Activated T-cell treated with anti-CD3 and anti-CD28 coated beads, Interleukin-2, amount 50 U/mL, for 4 hours (primary cell): ENCODE measurements around the gene ZPBP2. TPM values are rescaled to one million over a fixed set of nuclear protein-coding genes. Genes with fewer than 3 reads are reported as not detected.
A peak's percentile ranks its signal among the peaks of the same experiment; 100 is the strongest.
"Not testable (repeated sequence)": the region's sequence is repeated elsewhere in the genome, so short reads cannot be mapped to it uniquely, and the experiment has no call there.

Source experiments
- ATAC-seq, 2 donors: fragments of 200-7000 bp; cut with Tn5 transposase; one replicate each; pipeline ENCODE4 v1.10.0; 2021
- DNase-seq: peaks from one replicate; pipeline ENCODE4 v3.0.0-alpha.2; 2020
- H3K27me3 Mint-ChIP-seq: one replicate; pipeline ENCODE4 v1.8.0; 2021; ENCODE audit warnings: low read depth, mixed read lengths
- H3K36me3 Mint-ChIP-seq: one replicate; pipeline ENCODE4 v1.8.0; 2022; ENCODE audit warnings: mixed read lengths; ENCODE audit not compliant: insufficient read depth
- H3K4me1 Mint-ChIP-seq: one replicate; pipeline ENCODE4 v1.8.0; 2021; ENCODE audit warnings: low read depth, mixed read lengths
- H3K4me3 Mint-ChIP-seq: one replicate; pipeline ENCODE4 v1.8.0; 2021; ENCODE audit warnings: mild to moderate bottlenecking, moderate library complexity, mixed read lengths
- H3K9me3 Mint-ChIP-seq: one replicate; pipeline ENCODE4 v1.8.0; 2021; ENCODE audit warnings: mixed read lengths
- total RNA-seq, 3 donors: library from RNA; stranded (reverse); gene quantifications; one replicate each; pipeline ENCODE4 v1.2.1, GENCODE V29; 2021

Gene ZPBP2
- total RNA-seq, 3 donors from 2014 or later = 0.16 to 0.28 TPM; not detected in 1

DNA sequence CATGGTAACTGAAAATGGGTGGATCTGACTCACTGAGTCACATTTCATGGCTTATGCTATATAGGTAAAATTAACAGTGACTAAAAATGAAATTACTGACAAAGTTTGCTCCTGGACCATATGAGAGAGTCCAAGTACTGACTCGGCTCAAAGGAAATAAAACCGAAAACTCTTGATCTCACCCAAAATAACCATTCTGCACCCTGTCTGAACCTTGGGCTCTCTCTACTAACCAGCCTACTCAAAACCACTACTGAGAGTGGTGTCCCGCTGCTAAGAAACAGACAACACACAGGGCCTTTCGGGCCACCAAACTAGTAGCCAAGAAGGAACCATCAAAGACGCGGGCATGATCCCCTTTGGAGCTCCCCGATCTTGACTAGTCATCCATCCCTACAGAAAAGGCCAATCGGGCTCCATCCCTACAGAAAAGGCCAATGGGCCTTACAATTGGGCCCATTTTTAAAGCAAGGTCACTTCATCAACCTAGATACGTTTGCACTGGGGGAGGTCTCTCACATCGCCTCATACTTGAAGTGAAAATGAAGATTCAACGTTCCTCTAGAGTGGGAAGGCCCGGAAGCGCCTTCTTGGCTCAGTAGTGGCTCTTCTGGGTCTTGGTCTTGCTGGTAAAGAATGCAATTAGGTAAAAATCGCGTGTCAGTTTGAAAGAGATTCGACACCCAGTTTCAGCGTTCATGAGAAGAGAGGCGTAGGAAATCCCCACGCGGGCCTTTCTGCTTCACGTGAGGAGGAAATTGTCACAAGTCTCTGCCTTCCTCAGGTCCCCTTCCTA, 720 bp upstream of the ZPBP2 start:
- H3K27me3 Mint-ChIP-seq = no peaks in the 10 kb centered on the region
- no peaks in the 10 kb centered on the region for H3K36me3 Mint-ChIP-seq
- H3K9me3 Mint-ChIP-seq = no peaks in the 10 kb centered on the region
- peak overlapping the region; percentile 48 for H3K4me3 Mint-ChIP-seq
- peak; percentile 57 for DNase-seq
- H3K4me1 Mint-ChIP-seq = peaks cover 45% of the 10 kb centered on the region
- ATAC-seq = peak; percentile 72 to 74

DNA sequence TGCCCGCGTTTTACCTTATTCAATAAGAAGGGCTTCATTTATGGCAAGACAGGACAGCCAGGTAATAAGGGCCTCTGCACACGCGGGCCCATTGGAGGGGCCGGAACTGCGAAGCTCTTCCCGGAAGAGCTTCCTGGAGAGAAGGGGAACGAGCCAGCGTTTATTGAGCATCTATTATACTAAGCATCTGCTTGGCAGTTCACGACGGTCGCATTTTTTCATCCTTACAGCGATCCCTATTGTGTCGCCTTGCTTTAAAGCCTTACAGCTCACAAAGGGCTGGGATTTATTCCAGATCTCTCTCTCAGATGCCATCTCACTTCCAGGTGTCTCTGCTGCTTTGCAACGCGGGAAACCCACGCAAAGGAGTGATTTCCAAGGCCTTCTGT, 546 bp downstream of the ZPBP2 start:
- H3K4me1 Mint-ChIP-seq = peaks cover 49% of the 10 kb centered on the region
- H3K36me3 Mint-ChIP-seq = no peaks in the 10 kb centered on the region
- H3K9me3 Mint-ChIP-seq = no peaks in the 10 kb centered on the region
- ATAC-seq (no peak), DNase-seq (no peak)
- peak overlapping the region; percentile 47 for H3K4me3 Mint-ChIP-seq
- no peaks in the 10 kb centered on the region for H3K27me3 Mint-ChIP-seq

DNA sequence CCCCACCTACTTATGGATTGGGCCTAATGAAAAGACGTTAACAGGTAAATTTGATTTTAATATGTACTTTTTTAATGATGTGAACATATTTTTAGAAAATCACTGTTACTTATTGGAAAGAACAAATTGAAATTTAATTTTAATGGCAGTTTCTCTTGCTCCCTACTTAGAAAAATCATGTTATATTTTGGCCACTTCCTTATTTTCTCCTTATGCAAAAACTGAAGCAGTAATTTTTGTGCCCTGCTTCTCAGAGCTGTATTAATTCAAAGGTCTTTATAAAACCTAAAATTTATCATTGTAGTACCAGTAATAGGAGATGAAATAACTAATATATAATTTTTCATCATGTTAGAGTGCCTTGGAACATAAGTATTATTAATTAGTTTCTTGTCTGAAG, 2.8 kb downstream of the ZPBP2 start:
- DNase-seq = no peak
- Mint-ChIP-seq H3K9me3 (no peaks in the 10 kb centered on the region), H3K4me3 (no peak overlapping the region), H3K4me1 (peaks cover 33% of the 10 kb centered on the region), H3K27me3 (no peaks in the 10 kb centered on the region), H3K36me3 (no peaks in the 10 kb centered on the region)
- ATAC-seq = no peak

DNA sequence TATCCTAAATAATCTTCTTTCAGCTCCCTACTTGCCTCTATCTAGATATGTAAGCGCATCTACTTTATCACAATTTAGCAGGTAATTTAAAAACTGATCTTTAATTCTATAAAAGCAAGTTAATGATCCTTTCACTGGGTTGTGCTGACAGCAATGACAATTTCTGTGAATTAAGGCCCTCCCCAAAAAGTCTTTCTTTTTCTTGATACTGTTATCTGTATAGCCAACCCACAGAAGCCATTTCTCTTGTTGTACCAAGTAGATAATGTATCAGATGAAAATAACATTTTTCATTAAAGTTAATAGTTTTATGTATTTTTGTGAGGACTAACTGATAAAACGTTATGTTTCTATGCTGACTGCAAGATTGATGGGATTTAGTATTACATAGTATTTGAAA, 3.8 kb downstream of the ZPBP2 start:
- Mint-ChIP-seq H3K4me1 (peaks cover 24% of the 10 kb centered on the region), H3K4me3 (no peak overlapping the region), H3K36me3 (no peaks in the 10 kb centered on the region), H3K9me3 (no peaks in the 10 kb centered on the region), H3K27me3 (no peaks in the 10 kb centered on the region)
- DNase-seq = no peak
- ATAC-seq = no peak

- H3K27me3 Mint-ChIP-seq = no peaks in the 10 kb centered on the region
- H3K4me1 Mint-ChIP-seq = peaks cover 14% of the 10 kb centered on the region
- ATAC-seq (no peak), DNase-seq (no peak)
- no peaks in the 10 kb centered on the region for H3K36me3 Mint-ChIP-seq
- H3K9me3 Mint-ChIP-seq = no peaks in the 10 kb centered on the region
- H3K4me3 Mint-ChIP-seq = no peak overlapping the region
These were observed 4.7 kb downstream of the ZPBP2 start for GRCh38 chr17:39872751-39873150.

DNA sequence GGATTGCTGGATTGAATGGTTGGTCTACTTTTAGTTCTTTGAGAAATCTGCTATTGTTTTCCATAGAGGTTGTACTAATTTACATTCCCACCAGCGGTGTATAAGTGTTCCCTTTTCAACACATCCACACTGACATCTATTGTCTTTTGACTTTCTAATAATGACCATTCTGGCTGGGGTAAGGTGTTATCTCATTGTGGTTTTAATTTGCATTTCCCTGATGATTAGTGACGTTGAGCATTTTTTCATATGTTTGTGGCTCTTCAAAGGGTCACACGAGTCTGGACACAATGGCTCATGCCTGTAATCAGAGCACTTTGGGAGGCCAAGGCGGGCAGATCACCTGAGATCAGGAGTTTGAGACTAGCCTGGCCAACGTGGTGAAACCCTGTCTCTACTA, 18.1 kb downstream of the ZPBP2 start:
- not testable (repeated sequence) for H3K4me1 Mint-ChIP-seq, DNase-seq, H3K9me3 Mint-ChIP-seq, H3K36me3 Mint-ChIP-seq, H3K27me3 Mint-ChIP-seq, H3K4me3 Mint-ChIP-seq, ATAC-seq

GRCh38 chr17:39887078-39887477, 19.1 kb downstream of the ZPBP2 start:
- DNase-seq (no peak), ATAC-seq (no peak)
- Mint-ChIP-seq H3K9me3 (no peaks in the 10 kb centered on the region), H3K27me3 (peaks cover 12% of the 10 kb centered on the region), H3K4me3 (no peak overlapping the region), H3K36me3 (no peaks in the 10 kb centered on the region), H3K4me1 (no peaks in the 10 kb centered on the region)

- no peak for DNase-seq
- H3K4me3 Mint-ChIP-seq = no peak overlapping the region
- H3K4me1 Mint-ChIP-seq = no peaks in the 10 kb centered on the region
- no peaks in the 10 kb centered on the region for H3K9me3 Mint-ChIP-seq
- H3K27me3 Mint-ChIP-seq = peaks cover 12% of the 10 kb centered on the region
- H3K36me3 Mint-ChIP-seq = no peaks in the 10 kb centered on the region
- ATAC-seq = no peak
These were observed 21.2 kb downstream of the ZPBP2 start for GRCh38 chr17:39889200-39889599.

GRCh38 chr17:39894681-39895376, 26.8 kb downstream of the ZPBP2 start:
- DNase-seq = no peak
- no peaks in the 10 kb centered on the region for H3K9me3 Mint-ChIP-seq
- H3K27me3 Mint-ChIP-seq = peaks cover 2% of the 10 kb centered on the region
- ATAC-seq = peak in 1 of 2 donors; percentile 41
- H3K4me1 Mint-ChIP-seq = peaks cover 7% of the 10 kb centered on the region
- no peak overlapping the region for H3K4me3 Mint-ChIP-seq
- H3K36me3 Mint-ChIP-seq = no peaks in the 10 kb centered on the region

GRCh38 chr17:39898088-39898487, 30.1 kb downstream of the ZPBP2 start:
- Mint-ChIP-seq H3K9me3 (no peaks in the 10 kb centered on the region), H3K36me3 (no peaks in the 10 kb centered on the region), H3K27me3 (no peaks in the 10 kb centered on the region), H3K4me1 (peaks cover 10% of the 10 kb centered on the region), H3K4me3 (no peak overlapping the region)
- DNase-seq = no peak
- no peak for ATAC-seq

DNA sequence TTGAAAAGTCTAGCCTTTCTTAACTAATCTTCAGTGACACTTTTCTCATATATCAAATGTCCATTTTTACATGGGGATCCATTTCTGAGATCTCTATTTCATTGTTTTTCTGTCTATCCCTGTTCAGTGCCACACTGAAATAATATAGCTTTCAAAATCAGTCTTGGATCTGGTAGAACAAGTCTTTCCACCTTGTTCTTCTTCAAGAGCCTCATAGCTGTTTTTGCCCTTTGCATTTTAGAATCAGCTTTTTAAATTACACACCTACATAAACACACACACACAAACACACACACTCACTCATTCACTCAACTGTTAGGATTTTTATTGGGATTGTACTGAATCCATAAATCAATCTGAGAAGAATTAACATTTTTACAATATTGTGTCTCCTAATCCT, 31.2 kb downstream of the ZPBP2 start:
- DNase-seq (no peak), ATAC-seq (no peak)
- Mint-ChIP-seq H3K9me3 (no peaks in the 10 kb centered on the region), H3K4me3 (no peak overlapping the region), H3K27me3 (no peaks in the 10 kb centered on the region), H3K36me3 (peaks cover 3% of the 10 kb centered on the region), H3K4me1 (peaks cover 18% of the 10 kb centered on the region)

DNA sequence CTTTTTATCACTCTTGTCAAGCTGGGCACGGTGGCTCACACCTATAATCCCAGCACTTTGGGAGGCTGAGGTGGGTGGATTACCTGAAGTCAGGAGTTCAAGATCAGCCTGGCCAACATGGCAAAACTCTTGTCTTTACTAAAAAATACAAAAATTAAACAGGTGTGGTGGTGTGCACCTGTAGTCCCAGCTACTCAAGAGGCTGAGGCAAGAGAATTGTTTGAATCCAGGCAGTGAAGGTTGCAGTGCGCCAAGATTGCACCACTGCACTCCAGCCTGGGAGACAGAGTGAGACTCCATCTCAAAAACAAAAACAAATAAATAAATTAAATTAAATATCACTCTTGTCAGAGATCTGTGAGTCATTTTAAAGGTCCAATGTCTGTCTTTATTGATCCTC, 34.0 kb downstream of the ZPBP2 start:
- Mint-ChIP-seq H3K36me3 (peaks cover 22% of the 10 kb centered on the region), H3K4me1 (peaks cover 17% of the 10 kb centered on the region)
- H3K4me3 Mint-ChIP-seq, ATAC-seq, H3K27me3 Mint-ChIP-seq, DNase-seq, H3K9me3 Mint-ChIP-seq: not testable (repeated sequence)

GRCh38 chr17:39903158-39903884, 35.3 kb downstream of the ZPBP2 start:
- DNase-seq (no peak), ATAC-seq (peak; percentile 74 to 84)
- no peaks in the 10 kb centered on the region for H3K27me3 Mint-ChIP-seq
- H3K36me3 Mint-ChIP-seq = peaks cover 22% of the 10 kb centered on the region
- H3K4me3 Mint-ChIP-seq = no peak overlapping the region
- H3K4me1 Mint-ChIP-seq = peaks cover 17% of the 10 kb centered on the region
- no peaks in the 10 kb centered on the region for H3K9me3 Mint-ChIP-seq

DNA sequence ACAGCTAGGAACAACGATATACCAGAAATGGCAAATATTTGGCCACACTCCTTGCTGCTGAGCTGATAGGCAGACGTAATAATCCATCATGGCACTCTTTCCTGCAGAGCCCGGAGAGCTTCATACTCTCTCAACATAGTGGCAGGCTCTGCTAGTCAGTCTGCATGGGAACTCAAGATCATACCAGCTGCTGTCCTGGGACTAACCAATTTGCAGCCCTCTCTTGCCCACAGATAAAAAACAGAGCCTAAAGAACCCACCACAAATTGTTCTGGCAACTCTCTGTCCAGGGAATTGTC, 36.9 kb downstream of the ZPBP2 start:
- Mint-ChIP-seq H3K9me3 (no peaks in the 10 kb centered on the region), H3K4me1 (peaks cover 17% of the 10 kb centered on the region), H3K36me3 (peaks cover 29% of the 10 kb centered on the region), H3K27me3 (no peaks in the 10 kb centered on the region), H3K4me3 (no peak overlapping the region)
- DNase-seq = no peak
- no peak for ATAC-seq
